Measurements from ENCODE around the gene IFNG-AS1.

GRCh38 chr12:68067762-68068376 lies 78.6 kb downstream of the IFNG-AS1 start:
- TF ChIP-seq POLR2A (IDR thresholded peaks at IDR 0.05) (no peak), CTCF (IDR thresholded peaks at IDR 0.05) (no peak), POLR2AphosphoS5 (IDR thresholded peaks at IDR 0.05) (no peak), EP300 (IDR thresholded peaks at IDR 0.05) (no peak)

Data from gastroesophageal sphincter (tissue), 3 donors.